NCI-H146 (cell line): ENCODE results near the gene BEAN1.

Experiments
- DNase-seq: peaks from one replicate; lab custom pipeline; 2025; lab: John Stamatoyannopoulos, UW

Gene BEAN1

DNA sequence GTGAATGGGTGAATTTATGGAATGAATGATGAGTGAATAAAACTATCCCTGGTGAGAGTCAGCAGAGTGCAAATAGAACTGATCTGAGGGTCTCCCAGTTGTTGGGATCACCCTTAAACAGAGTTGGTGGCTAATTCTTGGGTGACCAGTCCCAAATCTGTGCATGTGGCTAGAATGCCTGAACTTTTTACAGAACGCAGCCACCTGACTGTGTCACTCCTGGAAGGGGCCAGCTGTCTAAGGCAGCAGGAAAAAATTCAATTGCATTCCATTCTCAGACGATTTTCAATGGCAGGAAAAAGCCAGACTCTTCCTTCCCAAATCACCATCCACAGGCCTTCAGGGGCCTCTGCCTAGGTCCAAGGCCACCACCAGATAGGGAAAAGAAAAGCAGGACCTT lies 43.5 kb downstream of the BEAN1 start:
- no peak for DNase-seq

DNA sequence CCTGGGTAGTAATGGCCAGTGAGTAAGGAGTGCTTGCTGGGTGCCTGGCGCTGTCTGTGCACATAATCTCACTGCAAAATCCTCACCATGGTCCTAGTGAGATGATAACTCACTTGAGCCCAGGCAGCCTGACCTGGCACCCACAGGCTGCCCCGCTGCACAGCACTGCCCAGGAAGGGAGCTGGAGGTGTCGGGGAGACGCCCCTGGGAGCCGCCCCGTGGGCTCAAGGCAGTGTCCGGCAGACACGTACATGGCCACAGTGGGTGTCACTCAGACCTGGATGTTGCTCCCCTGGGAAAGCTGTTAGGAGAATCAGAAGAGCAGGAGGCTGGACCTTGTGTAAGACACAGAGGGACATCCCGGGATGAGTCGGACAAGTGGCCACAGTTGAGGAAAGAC lies 44.2 kb downstream of the BEAN1 start:
- no peak for DNase-seq

DNA sequence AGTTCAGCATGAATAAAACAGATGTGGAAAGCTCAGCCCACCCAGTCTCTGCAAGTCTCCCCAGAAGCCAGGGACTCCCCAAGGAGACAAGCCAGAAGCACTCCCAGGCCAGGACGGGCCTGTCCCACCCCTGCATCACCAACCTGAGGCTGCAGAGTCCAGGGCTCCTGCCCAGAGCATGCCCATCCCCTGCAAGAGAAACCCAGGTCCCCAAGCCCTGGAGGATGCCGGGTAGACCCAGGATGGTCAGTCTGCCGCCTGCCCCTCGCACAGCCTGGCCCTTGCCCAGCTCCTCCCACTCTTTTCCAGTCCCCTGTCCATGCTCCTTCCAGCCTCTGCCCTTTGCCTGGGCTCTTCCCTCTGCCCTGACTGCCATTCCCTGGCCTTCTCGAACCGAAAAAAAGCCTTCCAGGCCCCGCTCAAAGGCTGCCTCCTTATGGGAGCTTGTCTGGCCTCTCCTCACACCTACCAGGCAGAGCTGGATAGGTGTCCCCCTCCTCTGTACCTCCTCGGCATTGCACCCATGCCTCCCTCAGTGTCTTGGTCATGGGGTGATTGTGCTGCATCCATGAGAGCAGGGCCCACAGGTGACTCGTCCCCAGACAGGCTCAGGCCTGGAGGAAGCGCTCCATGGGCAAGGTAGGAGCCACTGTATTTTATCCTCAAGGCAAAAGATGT lies 44.8 kb downstream of the BEAN1 start:
- no peak for DNase-seq

DNA sequence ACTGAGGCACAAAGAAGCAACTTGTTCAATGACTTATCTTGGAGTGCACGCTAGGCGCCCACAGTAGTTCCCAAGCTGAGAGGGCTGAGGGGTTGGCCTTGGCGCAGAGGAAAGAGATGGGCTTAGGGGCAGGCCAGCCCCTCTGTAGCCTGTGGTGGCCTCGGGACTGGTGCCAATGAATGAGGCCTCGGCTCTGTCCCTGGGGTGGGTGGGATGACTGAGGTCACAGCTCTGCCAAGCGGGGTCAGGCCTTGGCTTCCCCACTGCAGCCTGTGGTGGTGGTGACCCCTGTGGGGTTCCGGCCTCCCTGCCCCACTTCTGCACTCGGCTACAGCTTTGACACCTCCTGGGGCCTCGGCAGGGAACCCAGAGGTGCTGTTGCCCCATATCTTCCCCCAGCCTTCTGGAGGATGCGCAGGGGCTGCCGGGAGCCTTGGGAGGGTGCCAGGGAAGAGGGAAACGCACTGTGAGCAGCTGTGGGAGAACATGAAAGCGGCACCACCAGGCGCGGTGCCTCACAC lies 46.0 kb downstream of the BEAN1 start:
- DNase-seq = no peak

DNA sequence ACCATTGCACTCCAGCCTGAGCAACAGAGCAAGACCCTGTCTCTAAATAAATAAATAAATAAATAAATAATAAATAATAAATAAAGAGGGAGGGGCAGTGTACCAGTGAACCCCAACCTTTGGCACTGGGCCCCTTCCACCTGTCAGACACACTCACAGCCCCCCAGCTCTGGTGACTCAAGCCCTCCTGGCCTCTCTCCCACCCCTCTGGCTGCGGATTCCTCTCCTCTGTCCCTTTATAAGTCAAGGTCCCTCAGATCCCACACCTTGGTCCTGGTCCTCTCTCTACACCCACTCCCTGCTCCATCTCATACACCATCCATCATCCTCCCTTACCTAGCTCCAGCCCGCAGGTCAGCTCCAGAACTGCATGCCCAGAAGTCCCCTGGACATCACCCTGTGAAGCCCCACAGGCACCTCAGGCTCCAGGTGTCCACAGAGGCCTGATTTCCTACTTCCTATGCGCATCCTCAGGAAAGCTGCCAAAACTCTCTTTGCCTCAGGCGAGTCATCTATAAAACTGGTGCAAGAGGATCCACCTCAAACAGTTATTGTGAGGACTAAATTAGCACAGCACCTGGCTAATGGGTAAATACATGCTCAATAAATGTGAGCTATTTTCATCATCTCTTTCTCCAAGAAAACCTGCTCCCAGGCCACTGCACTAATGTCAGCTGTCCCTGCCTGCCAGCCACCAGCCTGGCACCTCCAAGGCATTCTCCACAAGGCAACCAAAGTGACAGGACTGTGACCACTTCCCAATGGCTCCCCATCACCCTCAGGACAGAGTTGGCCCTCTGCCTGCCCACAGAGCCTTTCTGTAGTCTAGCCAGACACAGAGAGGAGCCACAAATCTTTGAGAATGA lies 46.8 kb downstream of the BEAN1 start:
- peak; percentile 90 for DNase-seq

DNA sequence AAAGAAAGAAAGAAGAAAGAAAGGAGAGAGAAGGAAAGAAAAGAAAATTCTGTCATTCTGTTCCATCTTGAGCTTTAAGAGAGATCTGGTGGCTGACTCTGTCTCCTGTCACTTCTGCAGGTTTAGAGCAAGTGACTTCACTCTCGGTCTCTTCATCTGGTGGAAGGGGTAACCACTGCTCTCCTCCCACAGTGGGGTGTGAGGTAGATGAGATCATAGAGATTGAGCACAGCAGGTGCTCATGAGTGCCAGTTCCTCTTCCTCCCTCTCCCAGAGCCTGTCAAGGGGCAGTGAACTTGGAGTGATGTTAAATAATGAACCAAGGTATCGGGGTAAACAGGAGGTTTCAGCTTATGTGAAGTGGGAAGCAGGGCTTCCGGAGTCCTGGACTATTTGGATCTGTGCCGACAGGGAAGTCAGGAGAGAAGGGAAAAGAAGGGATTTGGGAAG lies 47.7 kb downstream of the BEAN1 start:
- DNase-seq = peak; percentile 70

DNA sequence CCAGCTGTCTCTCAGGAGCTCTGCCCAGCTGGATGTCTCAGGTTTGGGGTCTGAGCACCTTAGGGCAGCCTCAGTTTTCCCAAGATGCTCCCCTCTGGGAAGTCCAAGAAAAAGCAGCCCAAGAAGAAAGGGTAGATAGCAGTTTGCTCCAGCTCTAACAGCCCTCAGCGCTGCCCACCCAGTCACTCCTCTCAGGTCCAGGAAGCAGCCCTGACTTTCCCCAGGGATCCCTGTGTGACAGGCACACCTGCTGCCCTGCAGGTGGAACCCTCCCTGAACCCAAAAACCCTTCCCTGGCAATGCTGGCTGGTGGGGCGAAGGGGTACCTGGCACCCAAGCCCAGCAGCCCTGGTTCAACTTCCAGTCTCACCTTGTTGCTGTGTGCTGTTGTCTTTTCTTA lies 48.1 kb downstream of the BEAN1 start:
- DNase-seq = no peak

DNA sequence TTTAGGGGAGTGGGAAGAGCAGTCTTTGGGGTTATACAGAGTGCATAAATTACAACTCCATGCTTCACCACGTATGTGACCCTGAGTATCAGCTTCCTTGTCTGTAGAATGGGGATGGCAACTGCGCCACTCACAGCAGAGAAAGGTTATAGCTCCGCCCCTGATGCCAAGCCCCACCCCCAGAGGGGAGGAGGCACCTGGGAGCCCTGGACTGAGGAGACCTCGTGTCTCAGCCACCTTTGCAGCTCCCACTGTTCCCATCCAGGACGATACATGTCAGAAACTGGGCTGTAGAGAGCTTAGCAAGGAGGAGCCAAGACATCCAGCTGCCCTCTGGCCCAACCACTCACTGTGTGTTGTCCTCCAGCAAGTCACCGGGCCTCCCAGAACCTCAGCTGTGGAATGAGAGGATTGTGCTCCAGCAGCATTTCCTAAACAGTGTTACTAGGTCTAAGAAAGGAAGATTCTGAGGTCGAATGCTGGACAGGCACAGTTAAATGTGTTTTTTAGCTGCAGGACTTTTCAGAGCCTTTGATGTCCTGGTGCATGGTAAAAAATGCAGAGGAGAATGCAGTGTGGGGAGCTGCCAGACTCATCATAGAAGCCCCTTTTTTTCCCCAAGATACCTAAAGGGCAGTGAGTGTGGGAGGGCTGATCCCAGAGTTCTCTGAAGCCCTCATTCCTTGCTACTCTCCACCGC lies 49.4 kb downstream of the BEAN1 start:
- peak; percentile 18 for DNase-seq

DNA sequence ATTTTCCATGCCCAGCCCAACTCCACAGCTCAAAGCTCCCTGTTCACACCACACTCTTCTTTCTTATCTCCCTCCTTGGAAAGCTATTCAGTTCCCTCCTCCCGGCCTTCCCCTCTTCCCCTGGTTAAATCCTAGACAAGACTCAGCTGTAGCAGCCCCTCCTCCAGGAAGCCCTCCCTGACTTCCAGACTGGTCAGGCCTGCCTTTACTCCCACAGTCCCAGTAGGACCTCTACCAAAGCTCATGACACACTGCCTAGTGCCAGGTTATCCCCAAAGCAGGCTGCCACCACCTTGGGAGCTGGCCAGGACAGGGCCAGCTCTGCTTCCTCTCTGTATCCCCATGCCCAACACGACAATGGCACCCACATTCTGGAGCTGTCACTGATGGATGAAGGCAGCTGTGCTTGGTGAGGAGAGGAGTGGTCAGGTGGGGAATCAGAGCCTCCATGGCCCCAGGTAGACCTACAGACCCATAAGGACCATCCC lies 50.0 kb downstream of the BEAN1 start:
- no peak for DNase-seq

DNA sequence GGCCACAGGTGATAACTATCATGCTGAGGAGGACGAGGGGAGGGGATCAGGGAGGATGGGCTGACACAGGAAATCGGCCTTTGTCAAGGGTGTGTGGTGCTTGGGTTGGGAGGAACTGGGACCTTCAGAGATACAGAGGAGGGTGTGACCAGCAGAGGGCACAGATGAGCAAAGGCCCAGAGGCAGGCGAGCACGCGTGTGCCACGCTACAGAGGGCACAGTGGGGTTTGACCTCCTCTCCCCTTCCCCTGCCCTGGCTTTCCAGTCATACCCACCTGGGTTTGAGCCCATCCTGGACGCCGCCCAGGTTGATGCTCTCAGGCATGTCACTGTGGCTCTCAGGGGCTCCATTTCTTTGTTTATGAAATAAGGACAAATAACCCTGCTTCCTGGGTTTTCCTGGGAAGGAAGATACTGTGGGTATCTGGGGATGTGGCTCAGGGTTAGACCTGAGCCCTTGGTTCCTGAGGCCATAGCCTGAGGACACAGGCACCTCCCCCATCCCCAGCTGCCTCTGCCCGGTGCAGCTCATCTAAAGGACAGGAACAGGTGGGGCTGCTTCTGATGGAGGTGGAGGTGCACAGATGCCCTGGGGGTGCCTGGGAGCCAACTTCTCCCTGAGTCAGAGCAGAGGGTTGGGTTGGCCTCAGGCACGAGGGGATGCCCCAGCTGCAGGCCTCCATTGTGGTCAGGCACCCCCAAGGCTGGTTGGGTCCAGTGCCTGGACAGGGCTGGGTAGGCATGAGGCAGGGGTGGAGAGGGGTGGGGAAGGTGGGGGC lies 51.8 kb downstream of the BEAN1 start:
- peak; percentile 77 for DNase-seq

DNA sequence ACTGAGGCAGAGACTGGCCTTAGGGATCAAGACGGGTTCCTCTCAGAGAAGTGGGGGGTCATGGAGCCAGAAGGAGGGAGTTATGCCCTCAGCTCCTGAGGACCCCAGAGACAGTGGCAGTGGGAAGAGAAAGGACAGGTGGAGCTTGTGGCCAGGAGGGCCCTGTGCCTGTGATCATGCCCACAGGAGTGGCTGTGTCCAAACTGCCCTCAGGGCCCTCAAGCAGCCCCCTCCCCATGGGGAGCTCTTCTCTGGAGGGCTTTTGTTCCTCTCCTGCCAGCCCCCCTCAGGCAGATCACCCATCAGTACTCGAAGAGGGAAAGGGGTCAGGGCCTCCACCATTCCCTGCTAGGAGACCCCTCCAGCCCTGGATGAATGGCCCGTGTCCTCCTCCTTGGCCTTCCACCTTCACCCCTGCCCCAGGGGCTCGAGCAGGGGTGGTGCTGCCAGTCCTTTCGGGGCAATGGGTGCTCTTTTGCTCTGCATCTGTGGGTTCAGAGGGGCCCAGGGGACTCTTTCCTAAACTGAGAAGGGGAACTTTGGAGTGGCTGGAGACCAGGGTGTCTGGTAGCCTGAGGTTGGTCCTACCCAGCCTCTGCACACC lies 52.7 kb downstream of the BEAN1 start:
- no peak for DNase-seq

DNA sequence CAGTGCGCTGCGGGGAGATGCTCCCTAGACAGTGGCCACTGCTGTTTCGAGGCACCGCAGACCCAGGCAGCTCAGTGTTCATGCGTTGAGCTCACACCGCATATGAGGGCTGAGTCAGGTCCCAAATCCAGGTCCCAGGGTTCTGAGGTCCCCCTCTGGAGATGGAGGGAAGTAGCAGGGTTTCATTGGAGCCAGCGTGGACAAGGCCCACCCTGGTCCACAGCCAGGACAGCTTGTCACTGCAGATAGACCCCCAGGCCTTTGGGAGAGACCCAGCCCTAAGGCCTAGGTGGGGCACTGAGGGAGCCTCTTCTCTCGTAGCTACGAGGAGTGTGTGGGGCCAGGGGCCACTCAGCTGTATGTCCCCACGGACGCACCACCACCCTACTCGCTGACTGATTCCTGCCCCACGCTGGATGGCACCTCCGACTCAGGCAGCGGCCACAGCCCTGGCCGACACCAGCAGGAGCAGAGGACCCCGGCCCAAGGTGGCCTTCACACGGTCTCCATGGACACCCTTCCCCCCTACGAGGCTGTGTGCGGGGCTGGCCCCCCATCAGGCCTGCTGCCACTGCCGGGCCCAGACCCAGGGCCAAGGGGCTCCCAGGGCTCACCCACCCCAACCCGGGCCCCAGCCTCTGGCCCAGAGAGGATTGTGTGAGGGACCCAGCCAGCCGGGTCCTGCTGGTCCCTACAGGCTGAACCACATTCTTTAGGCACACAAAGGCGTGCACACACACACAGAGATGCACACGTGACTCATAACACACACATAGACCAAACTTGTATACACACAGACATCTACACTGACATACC lies 53.4 kb downstream of the BEAN1 start:
- DNase-seq = no peak

DNA sequence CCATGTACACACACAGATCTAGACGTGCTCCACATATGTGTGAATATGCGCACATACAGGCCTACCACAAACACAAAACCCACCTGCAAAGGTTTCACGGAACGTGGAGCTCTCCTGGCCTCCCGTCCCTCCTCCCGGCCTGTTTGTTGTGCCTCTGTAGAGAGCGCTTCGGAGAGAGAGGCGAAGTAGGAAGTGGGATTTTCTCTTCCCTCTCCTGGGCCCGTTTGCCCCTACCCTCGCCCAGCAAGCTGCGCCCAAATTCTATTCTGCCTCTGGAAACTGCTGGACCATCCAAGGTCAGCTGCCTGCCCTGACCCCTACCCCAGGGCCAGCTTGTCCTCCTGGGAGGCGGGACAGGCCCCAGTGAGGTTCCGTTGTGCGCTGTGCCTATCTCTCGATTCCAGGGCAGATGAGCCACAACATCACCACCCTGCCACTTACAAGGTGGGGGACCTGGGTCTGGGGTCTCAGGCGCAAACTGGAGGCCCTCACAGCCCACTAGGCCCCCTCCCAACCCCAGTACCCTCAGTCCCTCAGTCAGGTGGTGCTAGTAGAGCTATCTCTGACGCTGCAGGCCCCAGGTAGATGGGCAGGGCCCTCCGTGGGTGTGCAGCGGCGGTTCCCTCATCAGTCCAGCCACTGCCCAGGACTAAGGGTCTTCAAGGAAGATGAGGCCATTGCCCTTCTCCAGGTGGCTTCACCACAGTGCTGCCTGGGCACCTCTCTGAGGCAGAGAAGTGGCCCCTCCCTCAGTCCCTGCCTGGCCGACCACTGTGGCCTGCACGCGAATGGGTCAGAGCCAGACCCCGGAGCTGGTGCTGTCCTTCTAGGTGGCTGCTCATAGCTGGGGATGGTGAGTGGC lies 54.2 kb downstream of the BEAN1 start:
- no peak for DNase-seq

DNA sequence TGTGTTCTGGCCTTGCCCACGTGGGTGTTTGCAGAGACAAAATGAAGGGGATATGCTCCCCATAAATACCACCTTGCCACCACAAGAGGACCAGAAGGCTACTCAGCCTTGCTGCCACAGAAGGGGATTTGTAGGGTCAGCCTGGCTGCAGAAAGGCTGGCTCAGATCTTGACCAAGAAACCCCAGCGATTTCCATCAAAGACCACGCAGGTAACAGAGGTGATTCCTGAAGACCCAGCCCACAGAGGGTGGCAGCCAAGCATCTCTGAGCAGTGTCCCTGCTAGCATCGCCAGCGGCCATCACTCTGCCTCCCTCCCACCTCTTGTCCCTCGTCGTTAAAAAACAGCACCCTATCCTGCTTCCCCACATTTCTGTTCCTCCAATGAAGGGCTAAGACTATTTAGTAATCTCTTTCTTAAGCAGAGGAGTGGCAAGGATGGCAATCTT lies 54.9 kb downstream of the BEAN1 start:
- no peak for DNase-seq

DNA sequence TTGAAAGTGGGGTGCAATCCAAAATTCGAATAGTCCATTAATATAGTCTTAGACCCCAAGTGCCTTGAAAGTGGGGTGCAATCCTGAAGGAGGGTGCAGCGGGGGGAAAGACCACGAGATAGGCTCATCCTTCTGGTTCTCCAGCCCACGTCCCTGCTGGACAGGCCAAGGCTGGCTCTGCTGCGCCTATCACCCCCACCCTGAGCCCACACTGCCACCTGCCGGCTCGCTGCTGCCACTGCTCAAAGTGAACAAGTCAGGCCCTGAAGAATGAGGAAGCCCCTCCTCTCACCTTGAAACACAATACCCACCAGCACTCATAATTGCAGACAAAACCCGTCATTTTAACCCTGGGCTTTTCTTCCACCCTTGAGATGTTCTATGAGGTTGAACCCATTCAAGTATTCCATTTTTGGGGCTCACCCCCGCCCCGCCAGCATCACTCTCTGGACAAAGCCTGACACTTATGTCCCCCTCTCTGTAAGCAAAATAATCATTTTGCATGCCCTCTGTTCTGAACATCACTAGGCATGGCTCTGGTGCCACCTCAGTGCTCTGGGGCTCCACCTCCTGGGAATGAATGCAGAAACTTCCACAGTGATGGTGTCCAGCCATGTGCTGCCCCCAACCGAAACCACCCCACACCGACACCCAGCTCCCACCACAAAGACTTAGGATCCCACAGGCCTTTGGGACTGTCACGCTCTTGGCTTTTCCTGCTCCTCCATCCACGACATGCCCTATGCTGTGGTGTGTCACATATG lies 56.8 kb downstream of the BEAN1 start:
- DNase-seq = peak; percentile 66

DNA sequence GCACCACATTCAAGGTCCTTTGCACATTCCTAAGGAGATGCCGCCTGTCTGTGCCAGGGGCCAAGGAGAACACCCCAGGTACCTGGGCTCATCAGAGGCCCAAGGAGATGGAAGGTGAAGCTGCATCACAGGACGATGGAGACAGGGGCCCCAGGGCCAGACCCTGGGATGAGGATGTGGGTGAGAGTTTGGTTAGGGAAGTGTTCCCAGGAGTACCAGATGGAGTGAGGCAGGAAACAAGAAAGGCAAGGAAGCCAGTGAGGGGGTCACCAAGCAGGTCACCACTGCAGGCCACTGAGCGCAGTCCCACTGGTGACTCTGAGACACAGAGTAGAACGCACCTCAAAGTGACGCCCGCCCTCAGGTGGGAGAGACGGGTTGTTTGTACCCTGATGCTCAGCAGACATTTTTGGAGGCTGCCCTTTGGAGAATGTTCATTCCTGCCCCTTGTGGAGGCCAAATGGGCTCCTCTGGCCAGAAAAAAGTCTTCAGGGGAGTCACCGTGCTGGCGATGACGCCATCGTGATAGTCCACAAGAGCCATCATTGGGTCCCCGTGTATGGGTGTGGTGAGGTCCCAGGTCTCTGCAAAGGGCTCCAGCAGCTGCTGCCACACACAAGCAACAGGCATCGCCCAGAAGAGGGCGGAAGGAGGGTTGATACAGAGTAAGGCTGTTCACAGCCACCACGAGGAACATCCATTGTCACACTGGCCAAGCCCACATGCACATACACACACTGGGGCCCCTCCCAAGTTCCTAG lies 57.5 kb downstream of the BEAN1 start:
- no peak for DNase-seq

DNA sequence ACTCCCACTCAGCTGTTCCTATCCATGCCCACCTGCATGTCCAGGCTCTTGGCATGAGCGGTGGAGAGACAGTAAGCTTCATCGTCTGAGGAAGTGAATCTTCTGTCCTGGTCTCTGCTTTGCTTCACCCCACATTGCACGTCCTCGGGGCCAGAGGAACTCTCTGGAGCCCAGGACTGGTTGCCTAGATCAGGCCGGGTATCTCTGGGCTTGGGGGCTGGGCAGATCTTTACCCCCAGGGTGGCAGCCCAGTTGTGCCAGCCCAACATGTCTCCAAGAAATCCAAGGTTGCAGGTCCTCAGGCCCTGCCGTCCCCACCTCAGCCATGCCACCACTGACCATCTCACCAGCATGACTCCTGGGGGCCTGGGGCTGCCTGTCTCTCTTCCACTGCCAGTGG lies 58.3 kb downstream of the BEAN1 start:
- DNase-seq = no peak
